Fibroblast of the aortic adventitia (primary cell): Measurements from ENCODE around the gene MLYCD. TPM values are rescaled to one million over a fixed set of nuclear protein-coding genes. Genes with fewer than 3 reads are reported as not detected.

Source experiments
- DNase-seq: peaks from one replicate; pipeline ENCODE4 v3.0.0-alpha.2; 2010; ENCODE audit warnings: low read depth
- H3K4me3 ChIP-seq: 2 replicates; pipeline ENCODE4 v1.5.1; 2011; ENCODE audit warnings: low read depth, mild to moderate bottlenecking, control low read depth, low read length, moderate library complexity
- total RNA-seq: library from RNA; depleted of rRNA; stranded (reverse); fragments of >200 nt; gene quantifications from 2 replicates; pipeline ENCODE4 v1.2.3, GENCODE V29; 2012; ENCODE audit warnings: low replicate concordance
- TF ChIP-seq, protein P1 (sequence below): IDR thresholded peaks from 2 replicates; pipeline ENCODE4 v1.5.1; 2011; ENCODE audit warnings: mild to moderate bottlenecking, low read length, control low read depth, inconsistent platforms; ENCODE audit not compliant: insufficient read depth

The MLYCD gene
- total RNA-seq, 1 donor: 3.3 TPM

GRCh38 chr16:83906683-83907082 is 7.8 kb downstream of the MLYCD start:
- DNase-seq: peak; percentile 39
- TF ChIP-seq, protein P1, sequence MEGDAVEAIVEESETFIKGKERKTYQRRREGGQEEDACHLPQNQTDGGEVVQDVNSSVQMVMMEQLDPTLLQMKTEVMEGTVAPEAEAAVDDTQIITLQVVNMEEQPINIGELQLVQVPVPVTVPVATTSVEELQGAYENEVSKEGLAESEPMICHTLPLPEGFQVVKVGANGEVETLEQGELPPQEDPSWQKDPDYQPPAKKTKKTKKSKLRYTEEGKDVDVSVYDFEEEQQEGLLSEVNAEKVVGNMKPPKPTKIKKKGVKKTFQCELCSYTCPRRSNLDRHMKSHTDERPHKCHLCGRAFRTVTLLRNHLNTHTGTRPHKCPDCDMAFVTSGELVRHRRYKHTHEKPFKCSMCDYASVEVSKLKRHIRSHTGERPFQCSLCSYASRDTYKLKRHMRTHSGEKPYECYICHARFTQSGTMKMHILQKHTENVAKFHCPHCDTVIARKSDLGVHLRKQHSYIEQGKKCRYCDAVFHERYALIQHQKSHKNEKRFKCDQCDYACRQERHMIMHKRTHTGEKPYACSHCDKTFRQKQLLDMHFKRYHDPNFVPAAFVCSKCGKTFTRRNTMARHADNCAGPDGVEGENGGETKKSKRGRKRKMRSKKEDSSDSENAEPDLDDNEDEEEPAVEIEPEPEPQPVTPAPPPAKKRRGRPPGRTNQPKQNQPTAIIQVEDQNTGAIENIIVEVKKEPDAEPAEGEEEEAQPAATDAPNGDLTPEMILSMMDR: no peak

GRCh38 chr16:83907111-83907510 is 8.2 kb downstream of the MLYCD start:
- TF ChIP-seq, protein P1: no peak
- no peak for DNase-seq
- H3K4me3 ChIP-seq: no peak overlapping the region

More at GRCh38 chr16:83906683-83907082, 7.8 kb downstream of the MLYCD start:
- no peak overlapping the region for H3K4me3 ChIP-seq

DNA sequence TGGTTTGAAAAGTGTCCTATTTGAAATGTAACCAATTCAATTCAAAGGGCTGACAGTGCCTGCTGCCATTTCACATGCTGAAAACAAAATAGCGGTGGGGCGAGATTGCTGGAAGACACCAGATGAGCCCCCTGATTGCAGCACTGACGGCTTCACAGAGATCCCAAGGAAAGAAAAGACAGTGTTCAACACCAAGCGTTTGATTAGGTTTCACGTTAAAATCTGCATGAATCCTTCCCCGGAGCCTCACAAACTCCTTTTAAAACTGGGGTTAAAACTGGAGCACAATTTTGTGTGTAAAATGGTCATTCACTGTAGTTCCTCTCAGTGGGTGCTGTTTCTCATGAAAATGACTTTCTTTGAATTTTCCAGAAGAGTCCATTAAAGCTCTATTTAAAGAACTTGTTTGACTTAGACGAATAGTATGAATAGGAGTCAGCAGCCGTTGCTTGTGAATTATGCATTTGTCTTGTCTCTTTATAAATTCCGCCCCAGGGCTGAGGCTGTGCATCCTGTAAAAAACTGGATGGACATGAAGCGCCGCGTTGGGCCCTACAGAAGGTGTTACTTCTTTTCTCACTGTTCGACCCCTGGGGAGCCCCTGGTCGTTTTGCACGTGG is 8.8 kb downstream of the MLYCD start:
- no peak for DNase-seq
- TF ChIP-seq, protein P1: no peak
- no peak overlapping the region for H3K4me3 ChIP-seq

DNA sequence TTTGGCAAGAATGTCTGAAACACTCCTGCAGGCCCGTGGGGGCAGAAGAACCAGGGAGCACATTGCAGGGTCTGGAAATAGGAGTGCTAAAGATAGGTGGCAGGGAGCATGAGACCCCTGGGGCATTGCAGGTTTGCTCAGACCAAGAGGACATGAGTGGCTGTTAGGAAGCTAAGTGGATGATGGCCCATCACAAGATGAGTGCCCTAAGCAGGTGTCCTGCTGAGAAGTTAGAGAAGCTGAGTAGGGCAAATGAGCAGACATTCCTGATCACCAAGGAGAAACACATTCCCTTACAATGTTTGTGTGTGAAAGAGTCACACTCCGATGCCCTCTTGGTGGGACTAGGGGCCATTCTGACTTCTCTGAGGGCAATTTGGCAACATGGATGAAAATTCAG is 9.9 kb downstream of the MLYCD start:
- H3K4me3 ChIP-seq: no peak overlapping the region
- DNase-seq: no peak
- TF ChIP-seq, protein P1: no peak

GRCh38 chr16:83911290-83911689 is 12.4 kb downstream of the MLYCD start:
- no peak for DNase-seq
- TF ChIP-seq, protein P1: no peak
- H3K4me3 ChIP-seq: no peak overlapping the region

GRCh38 chr16:83912519-83913244 is 13.8 kb downstream of the MLYCD start:
- TF ChIP-seq, protein P1: no peak
- no peak for DNase-seq
- no peak overlapping the region for H3K4me3 ChIP-seq

GRCh38 chr16:83913245-83913633 is 14.3 kb downstream of the MLYCD start:
- no peak overlapping the region for H3K4me3 ChIP-seq
- TF ChIP-seq, protein P1: no peak
- no peak for DNase-seq
